Measurements from ENCODE around the gene LAG3.
"Not testable (repeated sequence)": the region's sequence is repeated elsewhere in the genome, so short reads cannot be mapped to it uniquely, and the experiment has no call there.

Gene LAG3

DNA sequence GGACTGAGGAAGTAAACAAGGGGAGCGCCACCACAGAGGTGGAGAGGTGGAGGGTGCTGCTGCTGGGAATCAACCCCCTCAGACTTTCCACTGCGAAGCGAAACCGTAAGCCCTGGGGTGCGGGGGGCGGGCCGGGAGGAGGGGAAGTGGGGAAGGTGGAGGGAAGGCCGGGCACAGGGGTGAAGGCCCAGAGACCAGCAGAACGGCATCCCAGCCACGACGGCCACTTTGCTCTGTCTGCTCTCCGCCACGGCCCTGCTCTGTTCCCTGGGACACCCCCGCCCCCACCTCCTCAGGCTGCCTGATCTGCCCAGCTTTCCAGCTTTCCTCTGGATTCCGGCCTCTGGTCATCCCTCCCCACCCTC is at the start of gene LAG3:
Gene LAG3, plus strand, starts transcription at position 190 of the 365 bp plus-strand sequence. CDS start 333 bp downstream, outside the sequence.
- DNase-seq: no peak

DNA sequence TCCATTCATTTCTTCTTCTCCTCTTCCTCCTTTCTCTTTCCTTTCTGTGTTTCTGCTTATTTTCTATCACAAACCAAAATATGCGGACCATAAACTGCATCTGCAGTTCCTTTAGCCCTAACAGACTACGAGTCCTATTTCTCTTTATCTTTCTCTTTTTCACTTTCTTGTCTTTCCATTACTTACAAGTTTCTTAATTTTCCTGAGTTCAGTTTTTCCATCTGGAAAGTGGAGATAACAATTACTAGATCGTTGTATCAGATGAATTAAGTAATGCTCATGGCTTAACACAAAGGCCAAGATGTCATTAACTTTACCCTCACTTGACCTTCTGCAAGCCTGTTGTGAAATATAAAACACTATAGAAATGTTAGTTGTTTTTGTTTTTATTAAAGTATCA is 49.5 kb upstream of the LAG3 start:
- no peak for DNase-seq

DNA sequence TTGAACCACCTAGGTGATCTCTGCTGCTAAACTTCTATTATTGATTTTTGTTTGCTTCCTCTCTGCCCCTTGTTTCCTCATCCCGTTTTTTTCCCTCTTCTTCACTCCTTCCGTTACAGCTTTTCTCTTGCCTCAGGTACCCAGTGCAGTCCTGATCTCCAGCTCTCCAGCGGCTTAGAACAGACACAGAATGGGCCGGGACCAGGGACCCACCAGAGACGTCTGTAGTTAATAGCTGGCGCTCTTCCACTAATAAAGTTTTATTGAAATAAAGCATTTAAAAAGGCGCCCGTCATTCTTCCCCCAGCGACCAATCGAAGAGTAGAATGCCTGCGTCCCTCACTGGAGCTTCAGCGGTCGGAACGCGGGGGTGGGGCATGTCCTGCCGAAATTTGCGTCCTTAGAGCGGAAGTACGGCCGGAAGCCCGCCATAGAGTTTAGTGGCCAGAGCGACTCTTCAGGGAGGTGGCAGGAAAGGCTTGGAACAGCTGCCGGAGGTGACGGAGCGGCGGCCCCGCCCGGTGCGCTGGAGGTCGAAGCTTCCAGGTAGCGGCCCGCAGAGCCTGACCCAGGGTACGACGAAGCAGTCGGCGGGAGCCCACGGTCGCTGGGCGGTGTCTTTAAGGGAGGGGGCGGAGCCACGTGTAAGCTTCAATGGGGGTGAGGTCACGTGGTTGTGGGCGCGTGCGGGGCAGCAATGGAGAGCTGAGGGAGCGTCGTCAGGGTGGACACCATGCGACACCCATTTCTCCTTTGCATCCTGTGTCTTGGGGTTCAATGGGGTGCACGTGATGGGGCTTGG is 48.5 kb upstream of the LAG3 start, which contains the start of gene COPS7A:
Gene COPS7A, plus strand, starts transcription at position 440 of the 802 bp plus-strand sequence. CDS start 611 bp downstream, outside the sequence.
- DNase-seq: peak; percentile 100

DNA sequence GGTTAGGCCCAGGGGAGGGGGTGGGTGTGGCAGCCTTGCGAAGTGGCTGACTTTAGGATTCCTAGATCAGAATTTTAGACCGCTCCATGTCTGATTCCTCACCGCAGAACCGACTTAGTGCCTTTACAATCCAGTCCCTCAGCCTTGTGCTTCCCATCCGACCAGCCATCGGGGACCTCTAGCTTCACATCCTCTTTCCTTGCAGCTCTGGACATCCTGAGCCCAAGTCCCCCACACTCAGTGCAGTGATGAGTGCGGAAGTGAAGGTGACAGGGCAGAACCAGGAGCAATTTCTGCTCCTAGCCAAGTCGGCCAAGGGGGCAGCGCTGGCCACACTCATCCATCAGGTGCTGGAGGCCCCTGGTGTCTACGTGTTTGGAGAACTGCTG is 47.9 kb upstream of the LAG3 start:
- DNase-seq: no peak

DNA sequence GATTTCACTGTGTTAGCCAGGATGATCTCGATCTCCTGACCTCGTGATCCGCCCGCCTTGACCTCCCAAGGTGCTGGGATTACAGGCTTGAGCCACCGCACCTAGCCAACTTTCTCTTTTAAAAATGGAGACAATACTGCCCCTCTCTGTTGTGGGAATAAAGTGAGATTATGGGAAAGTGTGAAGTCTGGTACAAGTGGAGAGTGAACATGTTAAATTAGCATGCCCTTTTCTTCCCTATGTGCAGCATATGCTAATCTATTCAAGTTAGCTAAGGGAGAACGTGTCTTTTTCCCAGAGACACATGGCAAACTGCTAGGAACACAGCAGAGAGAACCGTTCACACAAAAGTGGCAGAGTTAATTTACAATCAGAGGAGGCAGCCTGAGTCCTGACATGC is 47.0 kb upstream of the LAG3 start:
- DNase-seq: no peak

DNA sequence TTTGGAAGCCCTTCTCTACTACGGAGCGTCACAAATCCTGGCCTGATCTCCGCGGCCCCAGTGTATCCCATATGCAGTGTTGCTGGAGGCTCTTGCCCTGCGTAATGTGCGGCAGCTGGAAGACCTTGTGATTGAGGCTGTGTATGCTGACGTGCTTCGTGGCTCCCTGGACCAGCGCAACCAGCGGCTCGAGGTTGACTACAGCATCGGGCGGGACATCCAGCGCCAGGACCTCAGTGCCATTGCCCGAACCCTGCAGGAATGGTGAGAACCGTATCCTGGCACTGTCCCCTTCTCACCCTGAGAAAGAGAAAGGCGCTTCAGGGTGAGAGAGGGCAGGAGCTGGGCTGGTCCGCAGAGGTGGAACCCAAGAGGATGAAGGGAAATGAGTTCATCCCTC is 43.1 kb upstream of the LAG3 start:
- no peak for DNase-seq

DNA sequence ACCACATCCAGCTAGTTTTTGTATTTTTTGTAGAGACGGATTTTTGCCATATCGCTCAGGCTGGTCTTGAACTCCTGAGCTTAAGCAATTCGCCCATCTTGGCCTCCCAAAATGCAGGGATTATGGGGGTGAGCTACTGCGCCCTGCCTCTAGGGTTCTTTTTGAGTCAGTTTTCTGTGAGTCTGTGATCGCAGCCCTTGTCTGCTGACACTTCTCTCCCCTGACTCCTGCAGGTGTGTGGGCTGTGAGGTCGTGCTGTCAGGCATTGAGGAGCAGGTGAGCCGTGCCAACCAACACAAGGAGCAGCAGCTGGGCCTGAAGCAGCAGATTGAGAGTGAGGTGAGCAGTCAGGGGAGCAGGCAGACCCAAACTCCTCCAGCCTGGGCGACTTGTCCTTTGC is 42.2 kb upstream of the LAG3 start:
- DNase-seq: no peak

DNA sequence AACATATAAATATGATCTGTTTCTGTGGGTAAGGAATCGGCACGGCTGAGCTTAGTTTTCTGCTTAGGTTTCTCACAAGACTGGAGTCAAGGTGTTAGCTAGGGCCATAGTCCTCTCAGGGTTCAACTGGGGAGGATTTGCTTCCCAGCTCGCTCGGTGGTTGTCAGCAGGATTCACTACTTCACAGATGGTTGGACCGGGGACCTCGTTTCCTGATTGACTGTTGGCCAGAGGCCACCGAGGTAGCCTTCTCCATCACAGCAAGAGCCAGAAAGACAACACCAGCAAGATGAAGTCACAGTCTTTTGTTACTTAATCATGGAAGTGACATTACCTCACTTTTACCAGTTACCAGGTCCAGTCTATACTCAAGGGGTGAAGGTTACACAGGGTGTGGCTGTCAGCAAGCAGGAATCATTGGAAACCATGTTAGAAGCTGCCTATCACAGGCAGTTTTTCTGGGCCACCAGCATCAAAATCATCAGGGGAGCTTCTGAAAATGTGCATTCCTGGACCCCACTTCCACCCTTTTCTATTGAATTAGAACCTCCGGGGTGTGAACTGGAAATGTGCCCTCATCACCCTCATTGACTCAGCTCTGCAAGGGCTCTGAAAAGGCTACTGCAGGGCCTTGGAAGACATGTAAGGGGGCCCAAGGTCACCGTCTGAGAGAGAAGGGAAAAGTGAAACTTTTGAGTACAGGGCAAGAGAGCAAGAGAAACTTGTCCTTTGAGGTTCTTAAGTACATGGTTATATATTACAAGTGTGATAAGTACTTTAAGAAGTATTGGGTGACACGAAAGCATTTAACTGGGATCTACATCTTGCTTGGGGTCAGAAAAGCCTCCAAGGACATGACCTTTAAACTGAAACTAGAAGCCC is 37.6 kb upstream of the LAG3 start:
- DNase-seq: no peak

DNA sequence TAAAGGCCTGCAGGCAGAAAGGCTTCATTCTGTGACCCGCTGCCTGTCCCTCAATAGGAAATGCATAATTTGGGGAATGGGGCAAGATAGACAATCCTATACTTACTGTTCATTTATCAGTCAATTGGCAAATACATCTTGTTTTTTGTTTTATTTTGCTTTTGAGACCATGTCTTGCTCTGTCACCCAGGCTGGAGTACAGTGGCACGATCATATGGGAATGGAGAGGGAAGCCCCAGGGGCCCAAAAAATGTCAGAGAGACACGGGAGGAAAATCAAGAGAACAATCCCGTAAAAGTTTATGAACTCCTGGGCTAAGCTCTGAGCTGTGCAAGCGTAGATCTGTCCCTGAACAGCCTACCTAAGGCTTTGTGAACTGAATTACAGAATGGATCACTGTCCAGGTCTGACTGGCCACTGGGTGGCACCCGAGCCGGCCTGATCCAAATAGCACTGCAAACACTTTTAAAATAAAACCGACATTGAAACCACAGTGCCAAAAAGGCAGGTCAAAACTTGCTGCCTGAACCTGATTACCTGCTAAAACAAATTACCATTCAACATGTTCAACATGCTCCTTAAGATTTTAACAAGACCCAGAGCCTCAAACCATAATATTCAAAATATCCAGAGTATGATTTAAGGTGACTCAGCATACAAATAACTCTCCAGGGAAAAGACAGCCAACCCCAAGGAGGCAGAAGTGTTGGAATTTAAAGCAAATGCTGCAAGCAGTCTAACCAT is 36.7 kb upstream of the LAG3 start:
- DNase-seq: peak; percentile 38

DNA sequence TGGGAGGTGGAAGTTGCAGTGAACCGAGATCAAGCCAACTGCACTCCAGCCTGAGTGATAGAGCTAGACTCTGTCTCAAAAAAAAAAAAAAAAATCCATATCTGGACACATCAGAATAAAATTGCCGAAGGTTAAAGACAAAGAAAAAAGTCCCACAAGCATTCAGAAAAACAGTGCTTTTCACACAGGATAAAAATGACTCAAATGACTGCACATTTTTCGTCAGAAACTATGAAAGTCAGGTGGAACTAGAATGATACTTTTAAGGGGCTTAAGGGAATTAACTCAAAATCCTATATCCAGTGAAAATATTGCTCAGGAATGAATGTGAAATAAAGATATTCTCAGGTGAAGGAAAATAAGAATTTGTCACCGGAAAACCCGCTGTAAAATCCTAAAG is 35.6 kb upstream of the LAG3 start:
- DNase-seq: no peak

DNA sequence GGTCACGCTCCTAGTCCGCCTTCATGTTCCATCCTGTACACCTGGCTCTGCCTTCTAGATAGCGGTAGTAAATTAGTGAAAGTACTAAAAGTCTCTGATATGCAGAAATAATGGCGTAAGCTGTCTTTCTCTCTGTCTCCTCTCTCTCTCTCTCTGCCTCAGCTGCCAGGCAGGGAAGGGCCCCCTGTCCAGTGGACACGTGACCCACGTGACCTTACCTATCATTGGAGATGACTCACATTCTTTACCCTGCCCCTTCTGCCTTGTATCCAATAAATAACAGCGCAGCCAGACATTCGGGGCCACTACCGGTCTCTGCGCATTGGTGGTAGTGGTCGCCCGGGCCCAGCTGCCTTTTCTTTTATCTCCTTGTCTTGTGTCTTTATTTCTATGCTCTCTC is 30.2 kb upstream of the LAG3 start:
- not testable (repeated sequence) for DNase-seq

DNA sequence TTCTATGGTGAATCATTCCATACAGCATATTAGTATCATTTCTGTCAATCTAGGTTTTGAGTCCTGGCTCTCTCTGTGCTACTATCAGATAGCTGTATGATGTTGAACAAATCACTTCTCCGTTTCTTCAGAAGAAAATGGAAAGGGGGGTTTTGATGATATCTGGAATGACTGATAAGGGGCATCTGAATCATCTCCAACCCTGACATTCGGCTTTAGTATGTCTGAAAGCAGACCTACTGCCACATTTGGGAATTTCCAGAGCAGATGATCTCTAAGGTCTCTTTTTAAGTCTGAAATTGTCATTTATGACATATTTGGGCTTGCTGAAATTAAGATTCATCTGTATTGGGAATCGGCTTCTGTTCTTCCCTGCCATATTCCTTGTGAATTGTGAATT is 29.5 kb upstream of the LAG3 start:
- DNase-seq: no peak

DNA sequence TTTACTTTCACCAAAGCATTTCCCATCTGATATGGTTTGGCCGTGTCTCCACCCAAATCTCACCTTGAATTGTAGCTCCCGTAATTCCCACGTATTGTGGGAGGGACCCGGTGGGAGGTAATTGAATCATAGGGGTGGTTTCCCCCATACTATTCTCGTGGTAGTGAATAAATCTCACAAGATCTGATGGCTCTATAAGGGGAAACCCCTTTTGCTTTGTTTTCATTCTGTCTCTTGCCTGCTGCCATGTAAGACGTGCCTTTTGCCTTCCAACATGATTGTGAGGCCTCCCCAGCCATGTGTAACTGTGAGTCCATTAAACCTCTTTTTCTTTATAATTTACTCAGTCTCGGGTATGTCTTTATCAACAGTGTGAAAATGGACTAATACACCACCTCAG is 29.0 kb upstream of the LAG3 start:
- DNase-seq: not testable (repeated sequence)

DNA sequence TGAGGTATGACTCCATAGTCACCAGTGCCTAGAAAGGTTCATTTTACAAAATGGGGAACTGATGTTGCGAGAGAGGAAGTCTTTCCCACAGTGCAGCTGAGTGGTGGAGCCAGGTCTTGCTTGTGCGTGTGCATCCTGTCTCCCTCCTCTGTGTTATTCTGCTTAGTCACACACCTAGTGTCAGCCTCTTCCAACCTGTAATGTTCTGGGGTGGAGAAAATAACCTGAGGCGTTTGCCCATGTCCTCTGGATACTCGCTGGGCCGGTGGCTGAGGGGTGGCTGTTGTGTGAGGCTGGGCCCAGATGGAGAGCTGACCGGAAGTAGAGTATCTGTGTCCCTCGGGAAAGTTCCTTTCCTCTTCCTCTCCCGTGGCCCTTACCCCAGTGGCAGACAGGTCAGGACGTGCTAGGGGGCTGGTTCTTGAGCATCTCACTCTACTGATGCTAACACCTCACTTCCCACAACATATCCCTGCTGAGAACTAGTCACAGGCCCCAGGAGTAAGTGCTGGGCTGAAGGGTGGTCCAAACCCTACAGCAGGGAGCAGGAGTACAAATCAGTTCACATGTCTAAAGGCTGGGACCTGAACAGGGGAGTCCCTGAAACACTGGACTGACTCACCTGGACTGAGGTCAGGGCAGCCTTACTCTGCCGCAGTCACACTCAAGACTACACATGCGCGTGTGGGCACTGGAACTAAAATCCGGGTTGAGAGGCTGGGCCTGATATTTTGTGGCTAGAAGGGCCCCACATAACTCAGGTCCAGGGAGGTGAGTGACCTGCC is 26.4 kb upstream of the LAG3 start:
- no peak for DNase-seq

DNA sequence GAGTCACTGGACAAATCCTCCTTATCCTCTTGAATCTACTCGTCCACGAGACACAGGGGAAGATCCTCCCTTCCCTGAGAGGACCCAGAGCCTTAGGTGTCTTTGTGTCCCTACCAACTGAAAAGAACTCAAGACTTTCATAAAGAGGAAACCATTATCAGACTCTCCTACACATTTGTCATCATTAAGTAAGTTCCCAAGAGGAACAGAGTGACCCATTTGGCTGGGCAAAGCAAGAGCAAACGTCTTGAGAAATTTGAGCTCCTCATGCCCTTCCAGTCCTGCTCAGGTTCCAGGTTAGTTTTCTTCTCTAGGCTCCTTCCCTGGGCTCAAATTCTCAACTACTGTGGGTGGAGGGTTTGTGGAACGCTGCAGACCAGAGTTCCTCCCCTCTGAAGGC is 25.1 kb upstream of the LAG3 start:
- DNase-seq: no peak

DNA sequence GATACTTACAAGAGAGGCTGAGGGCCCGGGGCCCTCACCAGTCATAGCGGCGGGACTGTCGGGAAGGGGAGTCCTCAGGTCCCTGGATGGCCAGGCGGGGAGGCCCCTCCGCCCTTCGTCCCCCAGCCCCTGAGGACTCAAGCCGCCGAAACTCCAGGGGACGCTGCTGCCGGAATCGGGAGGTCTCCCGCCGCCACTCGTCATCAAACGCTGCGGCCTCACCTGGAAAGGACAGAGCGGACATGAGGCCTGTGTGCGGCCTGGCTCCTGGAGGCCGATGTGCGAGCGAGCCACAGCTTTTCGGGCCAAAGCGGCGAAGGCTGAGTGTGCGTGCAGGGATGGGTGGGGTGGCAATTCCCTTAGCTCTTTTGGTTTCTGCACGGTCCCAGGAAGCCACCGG is 23.6 kb upstream of the LAG3 start:
- no peak for DNase-seq

DNA sequence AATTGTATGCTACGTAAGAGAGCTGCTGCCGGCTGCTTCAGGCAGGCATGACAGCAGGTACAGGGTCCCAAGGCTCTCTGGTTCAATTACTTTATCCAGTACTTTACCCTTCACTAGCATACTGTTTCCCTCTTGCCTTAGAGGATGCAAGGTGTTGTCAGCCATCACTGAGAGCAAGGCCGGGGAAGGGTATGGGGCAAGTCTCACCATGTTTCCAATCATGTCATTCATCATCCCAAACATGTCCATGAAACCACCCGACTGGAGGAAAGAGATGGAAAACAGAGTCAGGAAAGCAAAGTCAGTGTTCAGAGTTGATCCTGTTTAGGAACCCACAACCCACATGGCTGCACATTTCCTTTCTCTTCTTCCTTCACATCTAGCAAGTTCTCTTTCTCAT is 21.8 kb upstream of the LAG3 start:
- no peak for DNase-seq

DNA sequence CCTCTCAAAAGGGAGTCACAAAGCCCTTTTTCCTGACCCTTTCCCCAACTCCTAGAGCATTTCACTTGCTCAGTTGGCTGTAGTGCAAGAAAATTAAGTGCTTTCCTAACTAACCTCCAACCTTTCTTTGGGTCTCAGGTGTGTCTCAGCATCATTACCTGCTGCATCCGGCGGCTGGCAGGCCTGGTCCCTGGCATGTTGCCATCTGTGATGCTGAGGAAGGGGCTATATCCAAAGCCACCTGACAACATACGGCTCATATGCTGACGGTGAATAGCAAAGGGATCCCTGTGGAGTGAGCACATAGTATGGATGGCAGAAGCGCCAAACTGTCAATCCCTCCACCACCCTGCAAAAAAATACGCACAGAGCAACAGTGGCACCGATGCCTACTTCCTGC is 20.6 kb upstream of the LAG3 start:
- no peak for DNase-seq

DNA sequence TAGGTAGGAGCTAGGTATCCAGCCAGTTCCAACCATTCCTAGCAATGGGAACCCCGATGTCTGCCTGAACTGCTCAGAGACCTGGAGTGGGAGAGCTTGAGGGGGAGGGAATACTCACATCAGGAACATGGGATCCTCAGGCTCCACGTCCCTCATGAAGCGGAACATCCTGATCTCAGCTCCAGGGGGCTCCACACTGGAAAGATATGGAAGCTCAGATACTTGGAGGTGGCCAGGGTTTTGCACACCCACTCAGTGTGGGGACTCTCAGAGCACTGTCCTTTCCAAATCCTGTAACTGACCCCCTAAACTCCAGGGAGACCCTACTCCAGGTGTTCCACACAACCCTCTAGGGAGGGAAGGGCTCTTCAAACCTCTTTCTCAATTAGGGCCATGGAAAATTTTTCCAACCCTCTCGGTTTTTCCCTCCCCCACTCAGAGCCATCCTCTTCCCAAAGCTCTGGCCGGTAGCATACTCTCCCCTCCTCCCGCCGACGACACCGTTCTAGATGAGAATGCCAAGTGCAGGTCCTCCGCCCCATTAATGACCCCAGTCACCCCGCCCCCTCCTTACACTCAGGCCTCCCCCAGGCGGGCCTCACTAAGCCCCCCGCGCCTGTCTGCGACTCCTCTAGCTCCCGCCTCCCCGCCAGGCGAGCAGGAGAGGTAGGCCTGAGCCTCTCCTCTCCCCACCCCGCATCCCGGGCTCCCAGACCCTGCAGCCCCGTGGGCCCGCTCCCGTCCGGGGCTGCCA is 20.0 kb upstream of the LAG3 start:
- no peak for DNase-seq

DNA sequence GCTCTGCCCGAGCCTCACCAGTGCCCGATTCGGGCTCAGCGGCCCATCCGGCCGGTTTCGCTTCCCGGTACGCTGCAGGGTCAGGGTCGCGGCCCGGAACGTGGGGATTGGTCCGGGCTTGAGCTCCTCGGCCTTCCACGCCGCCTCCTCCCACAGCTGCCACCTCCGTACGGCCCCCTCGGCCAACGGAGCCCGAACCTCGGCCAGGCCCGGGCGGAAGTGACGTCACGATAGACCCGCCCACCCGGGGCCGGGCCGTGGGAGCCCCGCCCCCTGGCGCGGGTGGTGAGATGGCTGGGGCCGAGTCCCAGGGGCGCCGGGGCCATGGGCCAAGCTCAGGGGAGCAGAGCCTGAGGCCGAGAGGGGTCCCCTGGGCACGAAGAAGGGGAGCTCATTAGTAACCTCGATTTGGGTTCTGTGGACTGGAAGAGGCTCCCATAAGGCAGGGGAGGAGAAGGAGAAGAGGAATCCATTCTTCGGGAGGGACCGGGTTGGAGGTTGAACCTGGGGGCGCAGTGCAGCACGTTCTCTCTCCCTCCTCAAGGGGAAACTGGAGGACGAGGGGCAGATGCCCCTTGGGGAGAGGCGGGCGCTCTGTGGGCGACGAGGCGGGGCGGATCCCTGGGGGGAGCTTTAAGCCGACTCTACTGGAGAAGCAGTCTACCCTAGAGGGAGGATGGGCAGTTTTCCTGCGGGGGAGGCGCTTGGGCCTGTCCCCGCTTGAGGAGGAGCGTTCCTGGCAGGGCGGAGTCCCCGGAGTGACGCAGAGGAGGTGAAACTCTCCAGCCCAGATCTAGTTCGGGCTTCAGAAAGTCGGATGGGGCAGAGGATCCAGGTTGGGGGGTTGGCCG is 19.2 kb upstream of the LAG3 start, which contains the start of gene MLF2:
Gene MLF2, minus strand, starts transcription at position 221 of the 851 bp plus-strand sequence. CDS start 807 bp downstream, outside the sequence.
- peak; percentile 98 for DNase-seq

Measured in NCI-H345 (cell line).